ENCODE measurements around the gene HIC2. TPM values are rescaled to one million over a fixed set of nuclear protein-coding genes. Genes with fewer than 3 reads are reported as not detected.

HIC2 gene
- total and polyA plus RNA-seq, 9 of the 15 experiments (the other 6 are each of a cell fraction or from before 2014, with no cell fraction given), result 1.7 to 117 (median 35.5) TPM

DNA sequence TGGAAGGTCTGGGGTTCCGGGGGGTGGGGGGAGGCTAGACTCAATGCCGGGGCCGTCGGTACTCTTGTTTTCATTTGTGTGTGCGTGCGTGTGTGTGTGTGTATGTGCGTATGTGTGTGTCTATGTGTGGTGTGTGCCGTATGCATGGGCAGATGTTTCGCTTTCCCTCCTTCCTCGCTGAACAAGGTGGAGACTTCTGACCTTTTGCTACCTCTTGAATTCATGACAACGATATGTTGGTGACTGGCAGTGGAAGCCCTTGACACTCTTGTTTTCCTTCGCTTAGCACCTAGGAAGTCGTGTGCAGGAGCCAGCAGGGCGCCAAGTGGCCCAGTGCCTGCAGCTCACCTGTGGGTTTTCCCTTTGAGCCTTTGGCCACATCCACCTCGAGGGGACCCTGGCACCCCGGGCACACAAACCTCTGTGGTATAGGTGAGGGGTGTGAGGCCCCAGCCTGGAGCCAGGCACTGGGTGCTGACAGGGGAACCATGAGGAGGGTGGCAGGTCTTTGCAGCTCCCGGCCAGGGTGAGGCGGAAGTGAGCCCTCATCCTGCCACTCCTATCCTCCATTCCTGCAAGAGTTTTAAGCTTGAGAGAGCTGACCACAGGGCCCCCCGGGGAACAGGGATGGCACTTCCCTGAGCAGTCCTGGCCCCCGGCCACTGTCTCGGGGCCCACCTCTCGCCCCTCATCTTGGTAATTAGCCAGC is 30.7 kb downstream of the HIC2 start (continued):
- no peak for TF ChIP-seq CREB3L1 (IDR thresholded peaks at IDR 0.05; ENCODE audit: borderline replicate concordance, low read depth)
- TF ChIP-seq ZBED1 (IDR thresholded peaks at IDR 0.05), result no peak
- TF ChIP-seq, protein P1, sequence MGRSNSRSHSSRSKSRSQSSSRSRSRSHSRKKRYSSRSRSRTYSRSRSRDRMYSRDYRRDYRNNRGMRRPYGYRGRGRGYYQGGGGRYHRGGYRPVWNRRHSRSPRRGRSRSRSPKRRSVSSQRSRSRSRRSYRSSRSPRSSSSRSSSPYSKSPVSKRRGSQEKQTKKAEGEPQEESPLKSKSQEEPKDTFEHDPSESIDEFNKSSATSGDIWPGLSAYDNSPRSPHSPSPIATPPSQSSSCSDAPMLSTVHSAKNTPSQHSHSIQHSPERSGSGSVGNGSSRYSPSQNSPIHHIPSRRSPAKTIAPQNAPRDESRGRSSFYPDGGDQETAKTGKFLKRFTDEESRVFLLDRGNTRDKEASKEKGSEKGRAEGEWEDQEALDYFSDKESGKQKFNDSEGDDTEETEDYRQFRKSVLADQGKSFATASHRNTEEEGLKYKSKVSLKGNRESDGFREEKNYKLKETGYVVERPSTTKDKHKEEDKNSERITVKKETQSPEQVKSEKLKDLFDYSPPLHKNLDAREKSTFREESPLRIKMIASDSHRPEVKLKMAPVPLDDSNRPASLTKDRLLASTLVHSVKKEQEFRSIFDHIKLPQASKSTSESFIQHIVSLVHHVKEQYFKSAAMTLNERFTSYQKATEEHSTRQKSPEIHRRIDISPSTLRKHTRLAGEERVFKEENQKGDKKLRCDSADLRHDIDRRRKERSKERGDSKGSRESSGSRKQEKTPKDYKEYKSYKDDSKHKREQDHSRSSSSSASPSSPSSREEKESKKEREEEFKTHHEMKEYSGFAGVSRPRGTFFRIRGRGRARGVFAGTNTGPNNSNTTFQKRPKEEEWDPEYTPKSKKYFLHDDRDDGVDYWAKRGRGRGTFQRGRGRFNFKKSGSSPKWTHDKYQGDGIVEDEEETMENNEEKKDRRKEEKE (IDR thresholded peaks at IDR 0.05; ENCODE audit: borderline replicate concordance in 1 of 2, control insufficient read depth in 1 of 2, low read depth in 2 of 2, low read length in 1 of 2), result no peak
- no peak for TF ChIP-seq DEAF1 (CRISPR knock-in tag; IDR thresholded peaks at IDR 0.05)
- no peak for TF ChIP-seq RREB1 (CRISPR knock-in tag; IDR thresholded peaks at IDR 0.05)
- no peak for TF ChIP-seq NCOA2 (IDR thresholded peaks at IDR 0.05; ENCODE audit: partially characterized antibody in 2 of 2)
- TF ChIP-seq THRAP3 (IDR thresholded peaks at IDR 0.05; ENCODE audit: borderline replicate concordance), result no peak
- TF ChIP-seq DPF2 (IDR thresholded peaks at IDR 0.05), result no peak
- TF ChIP-seq ZNF174 (CRISPR knock-in tag; IDR thresholded peaks at IDR 0.05), result no peak
- no peak; the same call in 1 of the 2 replicates for TF ChIP-seq POLR2A (conservative IDR thresholded peaks at IDR 0.05)
- no peak for TF ChIP-seq PTBP1 (IDR thresholded peaks at IDR 0.05; ENCODE audit: low read depth, low read length)
- TF ChIP-seq IRF2 (CRISPR knock-in tag; IDR thresholded peaks at IDR 0.05), result peak; percentile 77; the same call in 1 of the 2 replicates
- peak; percentile 87 for TF ChIP-seq ZBTB26 (CRISPR knock-in tag; IDR thresholded peaks at IDR 0.05)
- no peak for TF ChIP-seq XRCC4 (IDR thresholded peaks at IDR 0.05; ENCODE audit: extremely low read depth, insufficient read depth, insufficient read length)

Measured in K562 (cell line).